ENCODE measurements around the gene GRIFIN. TPM values are rescaled to one million over a fixed set of nuclear protein-coding genes. Genes with fewer than 3 reads are reported as not detected.

The GRIFIN gene
- total and polyA plus RNA-seq, 9 of the 15 experiments (the other 6 are each of a cell fraction or from before 2014, with no cell fraction given): not detected

DNA sequence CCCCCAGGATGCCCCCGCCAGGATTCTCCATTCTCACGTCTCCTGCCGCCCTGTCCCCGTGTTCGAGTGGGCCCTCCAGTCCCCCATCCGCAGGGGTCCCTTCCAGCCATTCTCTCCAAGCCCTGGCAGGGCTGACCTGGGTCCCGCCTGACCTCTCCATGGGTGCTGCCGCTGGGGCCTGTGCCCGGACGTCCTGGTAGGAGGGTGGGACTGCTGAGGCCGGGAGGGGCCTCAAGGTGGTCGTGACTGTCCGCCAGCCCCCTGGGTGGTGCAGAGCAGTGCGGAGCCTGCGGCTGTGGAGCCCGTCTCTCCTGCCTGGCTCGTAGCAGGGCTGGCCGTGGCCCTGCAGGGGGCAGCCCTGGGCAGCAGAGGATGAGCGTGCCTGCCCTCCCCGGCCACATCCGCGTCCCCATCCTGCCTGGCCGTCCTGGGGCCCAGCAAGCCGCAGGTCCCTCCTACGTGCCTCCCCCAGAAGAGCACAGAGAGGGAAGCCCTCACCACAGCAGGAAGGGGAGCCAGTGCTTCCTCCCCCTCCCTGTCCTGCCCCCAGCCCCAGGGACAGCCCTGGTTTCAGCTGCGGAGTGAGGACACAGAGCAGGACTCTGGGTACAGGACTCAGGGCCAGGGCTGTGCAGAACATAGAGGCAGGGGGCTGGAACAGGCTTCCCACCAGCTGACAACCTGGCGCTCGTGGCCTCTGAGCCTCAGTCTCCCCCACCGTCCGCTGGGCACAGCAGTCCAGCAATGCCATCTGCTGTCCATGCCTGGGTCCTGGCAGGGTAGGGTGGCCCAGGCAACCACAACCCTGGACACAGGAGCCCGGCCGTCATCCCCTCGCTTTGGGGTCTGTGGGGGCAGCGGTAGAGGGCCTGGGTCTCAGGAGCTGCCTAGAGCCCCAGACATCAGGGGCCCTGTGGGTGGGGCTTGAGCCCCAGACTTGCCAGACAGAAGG is 1.5 kb upstream of the GRIFIN start (continued):
- TF ChIP-seq FOXK1 (CRISPR knock-in tag; IDR thresholded peaks at IDR 0.05; ENCODE audit: borderline replicate concordance) (no peak), CSDE1 (IDR thresholded peaks at IDR 0.05) (no peak), NR2F6 (CRISPR knock-in tag; IDR thresholded peaks at IDR 0.05) (no peak), RBM14 (IDR thresholded peaks at IDR 0.05; ENCODE audit: borderline replicate concordance, insufficient read depth, low read depth, low read length) (no peak), PHF21A (IDR thresholded peaks at IDR 0.05; ENCODE audit: borderline replicate concordance, low read depth) (no peak), MIER1 (IDR thresholded peaks at IDR 0.05; ENCODE audit: low read depth) (no peak), CTBP1 (IDR thresholded peaks at IDR 0.05; ENCODE audit: borderline replicate concordance) (peak; percentile 51; the same call in 1 of the 2 replicates), BHLHE40 (IDR thresholded peaks at IDR 0.05; ENCODE audit: low read length) (peak; percentile 21; the same call in 1 of the 2 replicates), EWSR1 (IDR thresholded peaks at IDR 0.05; ENCODE audit: borderline replicate concordance, low read depth, partially characterized antibody) (no peak), MCM2 (IDR thresholded peaks at IDR 0.05; ENCODE audit: low read depth) (no peak), HMG20A (CRISPR knock-in tag; conservative IDR thresholded peaks at IDR 0.05) (no peak), ZNF79 (CRISPR knock-in tag; IDR thresholded peaks at IDR 0.05; ENCODE audit: low read depth) (no peak), MEF2D (tag; conservative IDR thresholded peaks at IDR 0.05; ENCODE audit: low read depth) (no peak), MCM3 (IDR thresholded peaks at IDR 0.05) (no peak)
- TF ChIP-seq, protein P1, sequence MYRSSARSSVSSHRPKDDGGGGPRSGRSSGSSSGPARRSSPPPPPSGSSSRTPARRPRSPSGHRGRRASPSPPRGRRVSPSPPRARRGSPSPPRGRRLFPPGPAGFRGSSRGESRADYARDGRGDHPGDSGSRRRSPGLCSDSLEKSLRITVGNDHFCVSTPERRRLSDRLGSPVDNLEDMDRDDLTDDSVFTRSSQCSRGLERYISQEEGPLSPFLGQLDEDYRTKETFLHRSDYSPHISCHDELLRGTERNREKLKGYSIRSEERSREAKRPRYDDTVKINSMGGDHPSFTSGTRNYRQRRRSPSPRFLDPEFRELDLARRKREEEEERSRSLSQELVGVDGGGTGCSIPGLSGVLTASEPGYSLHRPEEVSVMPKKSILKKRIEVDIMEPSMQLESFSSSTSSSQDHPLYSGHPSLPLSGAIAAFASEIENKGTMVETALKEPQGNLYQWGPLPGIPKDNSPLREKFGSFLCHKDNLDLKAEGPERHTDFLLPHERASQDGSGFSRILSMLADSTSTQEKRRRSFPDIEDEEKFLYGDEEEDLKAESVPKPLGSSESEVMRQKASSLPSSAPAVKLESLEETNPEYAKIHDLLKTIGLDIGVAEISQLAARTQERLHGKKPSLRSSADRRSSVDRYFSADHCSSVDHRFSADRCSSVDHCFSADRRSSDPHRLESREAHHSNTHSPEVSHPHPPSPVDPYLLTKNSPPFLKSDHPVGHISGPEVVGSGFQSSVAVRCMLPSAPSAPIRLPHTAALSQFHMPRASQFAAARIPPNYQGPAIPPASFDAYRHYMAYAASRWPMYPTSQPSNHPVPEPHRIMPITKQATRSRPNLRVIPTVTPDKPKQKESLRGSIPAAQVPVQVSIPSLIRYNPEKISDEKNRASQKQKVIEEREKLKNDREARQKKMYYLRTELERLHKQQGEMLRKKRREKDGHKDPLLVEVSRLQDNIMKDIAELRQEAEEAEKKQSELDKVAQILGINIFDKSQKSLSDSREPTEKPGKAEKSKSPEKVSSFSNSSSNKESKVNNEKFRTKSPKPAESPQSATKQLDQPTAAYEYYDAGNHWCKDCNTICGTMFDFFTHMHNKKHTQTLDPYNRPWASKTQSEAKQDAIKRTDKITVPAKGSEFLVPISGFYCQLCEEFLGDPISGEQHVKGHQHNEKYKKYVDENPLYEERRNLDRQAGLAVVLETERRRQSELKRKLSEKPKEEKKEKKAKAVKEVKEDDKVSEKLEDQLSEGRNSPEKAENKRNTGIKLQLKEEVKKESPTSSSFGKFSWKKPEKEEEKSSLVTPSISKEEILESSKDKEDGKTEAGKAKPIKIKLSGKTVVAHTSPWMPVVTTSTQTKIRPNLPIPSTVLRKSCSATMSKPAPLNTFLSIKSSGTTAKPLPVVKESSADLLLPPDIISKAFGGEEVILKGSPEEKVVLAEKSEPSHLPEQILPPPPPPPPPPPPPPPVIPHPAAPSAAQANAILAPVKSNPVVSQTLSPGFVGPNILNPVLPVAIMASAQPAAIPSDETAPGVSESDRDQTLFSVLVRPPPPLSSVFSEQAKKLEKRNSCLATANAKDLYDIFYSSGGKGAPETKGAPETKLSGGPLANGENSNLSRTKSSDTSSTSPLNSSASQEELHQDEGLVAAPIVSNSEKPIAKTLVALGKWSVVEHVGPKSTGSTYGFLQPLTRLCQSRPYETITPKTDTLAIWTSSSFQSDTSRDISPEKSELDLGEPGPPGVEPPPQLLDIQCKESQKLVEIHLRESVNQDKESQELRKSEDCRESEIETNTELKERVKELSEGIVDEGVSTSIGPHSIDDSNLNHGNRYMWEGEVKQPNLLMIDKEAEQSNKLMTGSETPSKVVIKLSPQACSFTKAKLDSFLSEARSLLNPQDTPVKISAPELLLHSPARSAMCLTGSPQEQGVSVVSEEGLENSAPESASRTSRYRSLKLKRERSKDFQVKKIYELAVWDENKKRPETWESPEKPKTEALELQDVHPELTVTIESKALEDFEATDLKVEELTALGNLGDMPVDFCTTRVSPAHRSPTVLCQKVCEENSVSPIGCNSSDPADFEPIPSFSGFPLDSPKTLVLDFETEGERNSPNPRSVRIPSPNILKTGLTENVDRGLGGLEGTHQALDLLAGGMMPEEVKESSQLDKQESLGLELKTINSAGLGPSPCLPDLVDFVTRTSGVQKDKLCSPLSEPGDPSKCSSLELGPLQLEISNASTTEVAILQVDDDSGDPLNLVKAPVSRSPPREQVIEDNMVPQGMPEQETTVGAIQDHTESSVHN (IDR thresholded peaks at IDR 0.05; ENCODE audit: borderline replicate concordance in 1 of 2, low read depth in 1 of 2): no peak
